OCI-LY1 (cell line): ENCODE results near the gene RAB14.

ENCODE experiments used
- CTCF ChIP-seq: fragments of 200-600 bp; sonication (generic), shearing (Covaris generic); IDR thresholded peaks from 2 replicates; pipeline ENCODE4 v1.5.1; 2017; ENCODE audit warnings: mild to moderate bottlenecking, antibody characterized with exemption, low read length, moderate library complexity, mixed read lengths
- EZH2 ChIP-seq: fragments of 200-600 bp; sonication (generic), shearing (Covaris generic); IDR thresholded peaks from 2 replicates; pipeline ENCODE4 v1.8.0; 2017; ENCODE audit warnings: borderline replicate concordance, mixed run types, mild to moderate bottlenecking, antibody characterized with exemption, low read length, moderate library complexity, mixed read lengths

GRCh38 chr9:121239071-121239470, 37.4 kb upstream of the RAB14 start:
- TF ChIP-seq CTCF (no peak), EZH2 (no peak)
